Fibroblast of mammary gland (primary cell): ENCODE measurements around the gene IL27RA.

Experiments
- DNase-seq: peaks from one replicate; pipeline ENCODE4 v3.0.0-alpha.2; 2010; ENCODE audit warnings: low read depth
- H3K4me3 ChIP-seq: 2 replicates; pipeline ENCODE4 v1.5.1; 2011; ENCODE audit warnings: low read depth, mild to moderate bottlenecking, low read length, moderate library complexity; ENCODE audit not compliant: control insufficient read depth
- CTCF ChIP-seq: conservative IDR thresholded peaks from 2 replicates; pipeline ENCODE4 v1.5.1; 2011; ENCODE audit warnings: low read depth, low read length, inconsistent platforms; ENCODE audit not compliant: control insufficient read depth, insufficient read depth

The IL27RA gene

DNA sequence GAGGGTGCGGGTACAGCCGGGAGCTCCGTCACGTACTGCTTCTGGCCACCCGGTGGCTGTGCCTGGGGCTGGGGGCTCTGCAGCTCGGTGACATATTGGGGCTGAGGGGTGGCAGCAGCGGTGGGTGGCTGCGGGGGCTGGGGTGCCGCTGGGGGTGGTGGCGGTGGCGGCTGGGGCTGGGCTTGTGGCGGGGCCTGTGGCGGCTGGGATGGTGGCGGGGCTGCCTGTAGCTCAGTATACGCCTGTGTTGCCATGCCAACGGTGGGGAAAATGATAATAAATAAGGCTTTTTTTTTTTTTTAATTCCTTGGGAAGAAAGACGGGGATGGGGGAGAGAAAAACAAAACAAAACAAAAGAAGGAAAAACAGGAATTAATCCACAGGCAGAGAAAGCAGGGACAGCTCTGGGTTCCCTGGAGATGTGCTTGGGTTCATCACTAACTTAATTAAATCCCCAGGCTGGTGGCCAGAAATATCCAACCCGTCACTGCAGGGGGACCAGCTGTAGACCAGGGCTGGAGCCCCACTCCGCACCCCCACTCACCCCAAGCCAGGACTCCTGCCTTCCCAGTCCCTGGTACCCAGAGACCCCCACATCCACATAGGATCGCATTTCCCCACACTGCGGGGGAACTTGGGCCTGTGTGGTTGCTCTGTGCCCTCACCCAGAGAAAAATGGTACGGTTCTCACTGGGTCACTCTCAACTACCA is 37.8 kb upstream of the IL27RA start:
- no peak for DNase-seq
- TF ChIP-seq CTCF = no peak
- no peak overlapping the region for H3K4me3 ChIP-seq

DNA sequence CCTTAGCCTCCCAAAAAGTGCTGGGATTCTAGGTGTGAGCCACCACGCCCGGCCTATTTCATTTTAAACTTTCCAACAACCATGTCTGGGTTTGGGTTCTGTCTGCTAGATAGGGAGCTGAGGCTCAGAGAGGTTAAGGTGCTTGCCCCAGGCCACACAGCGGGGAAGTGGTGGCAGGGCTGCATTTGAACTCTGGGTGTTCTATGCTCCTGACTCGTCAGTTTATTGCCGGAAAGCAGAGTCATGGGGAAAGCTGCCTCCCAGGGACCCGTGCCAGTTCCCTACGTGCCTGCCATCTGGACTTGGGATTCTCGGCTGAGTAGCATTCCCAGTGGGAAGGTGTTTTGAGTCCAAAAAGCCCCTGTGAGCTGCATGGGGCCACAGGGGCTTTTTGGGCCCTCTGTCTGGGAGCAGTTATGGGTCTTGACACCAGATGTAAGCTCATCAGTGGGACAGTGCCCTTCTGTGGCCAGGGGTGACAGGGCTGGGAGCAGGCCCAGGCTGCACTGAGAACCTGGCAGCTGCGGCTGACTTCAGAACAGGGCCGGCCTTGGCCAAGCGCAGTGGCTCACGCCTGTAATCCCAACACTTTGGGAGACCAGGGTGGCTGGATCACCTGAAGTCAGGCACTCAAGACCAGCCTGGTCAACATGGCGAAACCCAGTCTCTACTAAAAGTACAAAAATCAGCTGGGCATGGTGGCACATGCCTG is 36.4 kb upstream of the IL27RA start:
- no peak overlapping the region for H3K4me3 ChIP-seq

DNA sequence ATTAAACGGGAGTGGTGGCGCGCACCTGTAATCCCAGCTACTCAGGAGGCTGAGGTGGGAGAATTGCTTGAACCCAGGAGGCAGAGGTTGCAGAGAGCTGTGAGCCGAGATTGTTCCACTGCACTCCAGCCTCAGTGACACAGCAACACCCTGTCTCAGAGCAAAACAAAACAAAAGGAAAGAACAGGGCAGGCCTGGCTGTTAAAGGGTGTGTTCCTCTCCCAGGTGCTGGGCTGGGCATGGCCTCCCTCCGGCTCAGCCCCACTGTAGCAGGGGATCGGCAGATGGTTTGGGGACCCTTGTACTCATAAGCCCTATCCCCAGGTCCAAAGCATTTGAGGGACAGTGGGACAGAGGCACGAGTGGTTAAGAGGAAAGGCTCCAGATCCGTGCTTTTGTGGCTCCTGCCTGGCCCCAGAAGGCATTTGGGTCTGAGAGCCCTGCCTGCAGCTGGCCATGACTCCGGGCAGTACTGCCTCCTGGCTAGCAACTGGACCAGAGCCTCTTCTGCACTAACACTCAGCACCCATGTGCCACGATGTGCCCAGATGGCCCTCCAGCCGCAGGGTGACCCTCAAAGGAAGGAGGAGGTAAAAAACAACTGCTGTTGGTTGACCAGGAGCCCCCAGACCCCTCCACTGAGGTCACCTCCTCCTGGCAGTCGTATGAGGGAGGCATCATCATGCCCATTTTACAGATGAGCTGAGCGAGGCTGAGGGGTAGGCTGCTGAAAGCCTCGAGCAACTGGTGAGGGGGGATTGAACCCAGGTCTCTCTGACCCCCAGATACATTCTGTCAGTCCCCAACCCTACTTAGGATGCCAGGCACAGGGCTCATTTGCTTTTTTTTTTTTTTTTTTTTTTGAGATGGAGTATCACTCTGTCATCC is 35.4 kb upstream of the IL27RA start:
- TF ChIP-seq CTCF = no peak
- H3K4me3 ChIP-seq = no peak overlapping the region
- no peak for DNase-seq

More for the DNA sequence above, 36.4 kb upstream of the IL27RA start:
- peak; percentile 77 for DNase-seq
- no peak for TF ChIP-seq CTCF

GRCh38 chr19:13996928-13997630 is 34.5 kb upstream of the IL27RA start:
- no peak for TF ChIP-seq CTCF

DNA sequence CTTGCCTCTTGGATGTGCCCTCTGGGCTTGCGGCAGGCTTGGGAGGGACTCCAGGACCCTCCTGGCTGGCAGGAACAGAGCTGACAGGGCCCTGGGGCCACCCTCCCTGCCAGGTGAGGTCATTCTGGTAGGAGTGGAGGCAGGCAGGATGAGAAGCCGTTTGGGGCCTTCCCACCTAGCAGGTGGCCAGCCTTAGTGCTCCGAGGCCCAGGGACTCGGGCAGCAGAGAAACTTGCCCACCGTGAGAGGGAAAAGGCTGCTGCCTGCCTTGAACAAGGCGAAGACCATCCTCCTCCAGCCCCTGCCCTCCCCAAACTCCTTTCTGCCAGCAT is 34.0 kb upstream of the IL27RA start:
- no peak for DNase-seq
- TF ChIP-seq CTCF = no peak
- no peak overlapping the region for H3K4me3 ChIP-seq

More at GRCh38 chr19:13996928-13997630, 34.5 kb upstream of the IL27RA start:
- no peak for DNase-seq
- H3K4me3 ChIP-seq = no peak overlapping the region

- H3K4me3 ChIP-seq = no peak overlapping the region
- TF ChIP-seq CTCF = no peak
- no peak for DNase-seq
Observed at GRCh38 chr19:13998426-13998825, 33.1 kb upstream of the IL27RA start.
